Memory B cell (primary cell): ENCODE results near the gene PPIE.
A peak's percentile ranks its signal among the peaks of the same experiment; 100 is the strongest.
"Not testable (repeated sequence)": the region's sequence is repeated elsewhere in the genome, so short reads cannot be mapped to it uniquely, and the experiment has no call there.

ENCODE experiments used
- ATAC-seq: fragments of 150-1000 bp; cut with Tn5 transposase; 2 replicates; pipeline ENCODE4 v1.10.0; 2021; ENCODE audit warnings: low read depth, mild to moderate bottlenecking, moderate library complexity
- DNase-seq, 2 donors: peaks; one replicate each; pipeline ENCODE4 v3.0.0; 2022; ENCODE audit warnings: low spot score in 2 of 2
- H3K27ac Mint-ChIP-seq: one replicate; pipeline ENCODE4 v1.8.0; 2022; ENCODE audit warnings: mild to moderate bottlenecking, moderate library complexity, mixed read lengths
- H3K27me3 Mint-ChIP-seq: one replicate; pipeline ENCODE4 v1.8.0; 2022; ENCODE audit warnings: mixed read lengths
- H3K36me3 Mint-ChIP-seq: one replicate; pipeline ENCODE4 v1.8.0; 2022; ENCODE audit warnings: mild to moderate bottlenecking, mixed read lengths
- H3K4me1 Mint-ChIP-seq: one replicate; pipeline ENCODE4 v1.8.0; 2022; ENCODE audit warnings: mixed read lengths
- H3K4me3 Mint-ChIP-seq: one replicate; pipeline ENCODE4 v1.8.0; 2022; ENCODE audit warnings: mild to moderate bottlenecking, moderate library complexity, mixed read lengths
- H3K9me3 Mint-ChIP-seq: one replicate; pipeline ENCODE4 v1.8.0; 2022; ENCODE audit warnings: mixed read lengths

The PPIE gene

DNA sequence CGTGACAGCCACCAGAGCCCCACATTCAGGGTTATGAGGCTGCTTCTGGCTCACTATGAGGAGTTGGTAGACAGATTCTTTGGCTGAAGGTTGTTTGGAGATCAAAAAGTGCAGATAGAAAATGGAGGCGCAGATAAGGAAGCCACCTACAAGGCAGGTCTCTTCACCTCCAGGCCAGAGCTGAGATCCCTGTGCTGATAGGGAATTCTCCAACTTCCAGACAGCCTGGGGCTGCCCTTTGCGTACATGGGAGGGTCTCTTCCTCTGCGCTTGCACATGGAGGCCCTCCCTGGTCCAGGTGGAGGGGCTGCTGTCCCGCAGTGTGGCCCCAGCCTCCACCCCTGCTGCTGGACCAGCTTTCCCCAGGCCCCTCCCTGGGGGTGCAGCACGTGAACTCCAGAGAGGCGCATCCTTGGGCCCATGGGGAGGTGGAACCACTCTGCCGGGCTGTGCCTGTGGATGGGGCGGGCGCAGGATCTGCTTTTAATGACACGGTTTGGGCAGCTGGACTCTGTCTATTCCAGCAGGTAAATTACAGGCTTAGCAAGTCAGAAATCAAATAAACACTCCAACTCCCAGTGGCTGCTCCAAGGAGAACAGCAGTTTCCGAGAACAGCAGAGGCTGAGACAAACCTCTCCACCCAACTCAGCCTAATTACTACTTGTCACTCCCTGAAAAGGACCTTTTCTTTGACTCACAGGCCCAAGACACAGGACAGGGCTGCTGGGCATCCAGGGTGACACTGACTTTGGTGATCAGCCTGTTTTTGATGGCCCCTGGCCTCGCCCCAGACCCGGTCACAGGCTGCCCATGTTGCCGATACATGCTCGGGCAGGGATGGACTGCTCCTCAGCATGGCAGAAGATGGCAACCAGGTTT, 20.1 kb downstream of the PPIE start:
- Mint-ChIP-seq H3K27ac (no peak overlapping the region), H3K36me3 (peaks cover 20% of the 10 kb centered on the region)
- no peak for DNase-seq

DNA sequence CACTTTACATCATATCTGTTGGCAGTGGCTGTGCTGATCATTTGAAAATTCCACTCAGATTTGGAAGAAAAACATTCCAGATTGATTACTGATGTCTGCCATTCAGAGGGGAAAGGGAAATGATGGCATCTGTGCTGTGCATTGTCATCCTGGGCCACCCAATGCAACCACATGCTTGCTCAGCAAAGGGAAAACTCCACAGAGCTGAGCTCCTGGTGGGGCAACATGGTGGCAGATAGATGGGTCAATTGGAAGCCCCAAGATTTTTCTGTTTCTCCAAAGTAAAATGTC, 20.7 kb downstream of the PPIE start:
- ATAC-seq = no peak

More for the DNA sequence above, 20.1 kb downstream of the PPIE start:
- Mint-ChIP-seq H3K9me3 (no peaks in the 10 kb centered on the region), H3K4me1 (no peaks in the 10 kb centered on the region), H3K4me3 (no peak overlapping the region), H3K27me3 (no peaks in the 10 kb centered on the region)
- no peak for ATAC-seq

DNA sequence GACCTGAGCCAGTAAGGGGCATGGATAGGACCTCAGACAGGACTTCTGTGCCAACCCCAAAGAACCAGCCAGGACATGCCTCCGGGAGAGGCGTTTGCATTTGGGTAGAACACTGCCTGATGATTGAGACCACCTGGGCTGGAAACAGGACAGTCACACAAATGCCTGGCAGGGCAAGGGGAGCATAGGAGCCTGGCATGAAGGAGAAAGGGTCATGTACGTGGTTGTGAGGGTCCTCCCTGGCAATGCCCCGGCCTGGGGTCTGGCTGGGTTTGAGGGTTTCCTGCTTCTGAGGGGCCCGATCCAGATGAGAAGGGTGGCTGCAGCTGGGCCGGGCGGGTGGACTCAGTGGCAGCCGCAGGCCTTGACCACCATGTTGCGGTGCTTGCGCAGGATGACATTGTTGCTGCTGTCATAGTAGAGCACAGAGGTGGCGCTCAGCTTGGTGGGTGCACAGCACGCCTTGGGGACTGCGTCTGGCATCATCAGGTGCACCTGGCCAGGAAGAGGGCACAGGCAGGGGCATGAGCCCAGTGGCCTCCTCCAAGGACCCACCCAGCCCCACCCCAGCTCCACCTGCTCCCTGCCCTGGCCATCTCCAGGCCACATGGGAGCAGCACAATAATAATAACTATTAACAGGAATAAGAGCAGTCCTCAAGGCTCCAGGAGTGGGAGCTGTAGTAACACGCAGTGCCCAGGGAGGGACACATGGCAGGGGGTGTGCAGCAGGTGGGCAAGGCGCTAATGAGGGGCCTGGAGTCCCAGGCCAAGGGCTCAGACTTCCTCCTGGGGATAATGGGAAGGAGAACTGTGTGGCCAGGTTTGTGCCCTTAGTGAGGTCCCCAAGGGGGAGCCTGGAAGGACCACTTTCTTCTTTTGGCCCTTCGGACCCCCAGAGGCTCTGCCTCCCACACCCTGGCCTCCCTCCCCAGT, 21.7 kb downstream of the PPIE start:
- Mint-ChIP-seq H3K9me3 (no peaks in the 10 kb centered on the region), H3K36me3 (peaks cover 20% of the 10 kb centered on the region), H3K4me3 (no peak overlapping the region), H3K27ac (no peak overlapping the region), H3K27me3 (no peaks in the 10 kb centered on the region), H3K4me1 (no peaks in the 10 kb centered on the region)
- no peak for ATAC-seq
- no peak for DNase-seq

More for the DNA sequence above, 20.7 kb downstream of the PPIE start:
- H3K36me3 Mint-ChIP-seq = peaks cover 20% of the 10 kb centered on the region
- H3K27ac Mint-ChIP-seq = no peak overlapping the region
- no peaks in the 10 kb centered on the region for H3K9me3 Mint-ChIP-seq
- no peaks in the 10 kb centered on the region for H3K27me3 Mint-ChIP-seq
- no peak overlapping the region for H3K4me3 Mint-ChIP-seq
- DNase-seq = no peak
- no peaks in the 10 kb centered on the region for H3K4me1 Mint-ChIP-seq

GRCh38 chr1:39761016-39761415, 22.3 kb downstream of the PPIE start:
- H3K27ac Mint-ChIP-seq = no peak overlapping the region
- no peaks in the 10 kb centered on the region for H3K4me1 Mint-ChIP-seq
- H3K4me3 Mint-ChIP-seq = no peak overlapping the region
- peaks cover 20% of the 10 kb centered on the region for H3K36me3 Mint-ChIP-seq
- H3K27me3 Mint-ChIP-seq = no peaks in the 10 kb centered on the region
- DNase-seq (no peak), ATAC-seq (no peak)
- H3K9me3 Mint-ChIP-seq = no peaks in the 10 kb centered on the region

- Mint-ChIP-seq H3K4me3 (no peak overlapping the region), H3K27ac (no peak overlapping the region), H3K4me1 (no peaks in the 10 kb centered on the region), H3K36me3 (peaks cover 16% of the 10 kb centered on the region), H3K27me3 (no peaks in the 10 kb centered on the region), H3K9me3 (no peaks in the 10 kb centered on the region)
- ATAC-seq (no peak), DNase-seq (no peak)
Measured at GRCh38 chr1:39761557-39762260, 23.0 kb downstream of the PPIE start.

DNA sequence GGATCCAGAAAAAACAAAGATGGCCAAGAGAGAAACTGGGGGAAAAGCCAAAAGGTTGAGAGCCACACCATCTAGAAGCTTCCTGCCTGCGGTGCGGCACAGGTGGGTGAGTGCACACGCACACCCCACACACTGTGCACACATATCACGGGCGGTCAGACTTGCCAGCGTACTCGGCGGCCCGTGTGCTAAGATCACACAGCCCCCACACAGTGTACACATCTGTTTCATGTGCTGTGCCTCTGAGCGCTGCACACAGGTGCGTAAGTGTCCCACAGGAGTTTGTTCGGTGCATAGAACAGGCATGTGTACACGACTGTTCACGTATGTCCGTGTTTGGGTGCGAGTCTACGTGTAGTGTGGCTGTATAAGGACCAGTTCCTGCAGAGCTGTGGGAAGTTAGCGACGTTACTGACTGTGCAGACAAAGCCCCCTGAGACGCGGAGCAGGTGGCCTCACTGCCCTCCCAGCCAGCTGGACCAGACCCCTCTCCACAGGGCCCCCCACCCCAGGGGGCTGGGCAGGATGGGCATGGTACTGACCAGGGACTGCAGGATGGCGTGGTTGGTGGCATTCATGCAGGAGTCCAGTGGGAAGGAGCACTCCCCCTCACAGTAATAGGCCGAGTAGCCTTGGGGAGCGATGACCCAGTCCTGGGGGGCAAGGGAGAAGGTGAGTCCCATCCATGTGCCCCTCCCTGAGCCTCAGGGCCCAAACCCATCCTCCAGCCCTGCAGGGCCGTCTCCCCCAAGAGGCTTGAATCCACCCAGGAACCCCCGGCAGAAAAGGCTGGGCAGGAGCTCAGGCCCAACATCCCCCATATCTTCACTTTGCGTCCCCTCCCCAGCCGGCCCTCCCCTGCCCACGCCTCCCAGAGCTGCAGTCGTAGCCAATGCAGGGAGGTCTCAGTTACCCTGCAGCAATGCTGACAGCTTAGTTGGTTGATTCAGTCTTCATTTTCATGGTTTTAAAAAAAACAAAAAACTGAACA, 24.2 kb downstream of the PPIE start:
- peaks cover 9% of the 10 kb centered on the region for H3K36me3 Mint-ChIP-seq
- no peak overlapping the region for H3K27ac Mint-ChIP-seq
- no peaks in the 10 kb centered on the region for H3K4me1 Mint-ChIP-seq
- H3K27me3 Mint-ChIP-seq = no peaks in the 10 kb centered on the region
- no peak overlapping the region for H3K4me3 Mint-ChIP-seq
- DNase-seq (no peak), ATAC-seq (no peak)
- H3K9me3 Mint-ChIP-seq = no peaks in the 10 kb centered on the region

- not testable (repeated sequence) for H3K4me1 Mint-ChIP-seq, H3K9me3 Mint-ChIP-seq, DNase-seq, H3K27ac Mint-ChIP-seq, H3K27me3 Mint-ChIP-seq, ATAC-seq, H3K36me3 Mint-ChIP-seq, H3K4me3 Mint-ChIP-seq
Measured at GRCh38 chr1:39763619-39764374, 25.1 kb downstream of the PPIE start.

DNA sequence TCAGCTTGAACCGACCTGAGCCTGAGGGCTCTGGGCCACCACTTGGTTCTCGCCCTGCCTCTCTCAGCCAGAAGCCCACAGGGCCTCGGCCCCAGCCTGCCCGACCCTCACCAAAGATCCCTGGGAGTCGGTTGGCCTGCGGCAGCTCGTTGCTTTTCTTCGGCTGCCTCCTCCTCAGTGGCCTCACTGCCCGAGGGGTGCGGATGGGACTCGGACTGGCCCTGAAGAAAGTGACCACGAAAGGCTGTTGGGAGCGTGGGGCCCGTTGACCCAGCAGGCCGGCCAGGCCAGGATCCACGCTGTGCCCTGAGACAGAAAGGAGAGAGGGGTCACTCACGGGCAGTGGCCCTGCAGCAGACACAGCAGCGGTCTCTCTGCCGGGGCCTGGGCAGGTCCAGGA, 25.8 kb downstream of the PPIE start:
- not testable (repeated sequence) for H3K4me3 Mint-ChIP-seq, H3K27ac Mint-ChIP-seq, H3K36me3 Mint-ChIP-seq, H3K9me3 Mint-ChIP-seq, H3K4me1 Mint-ChIP-seq, ATAC-seq, H3K27me3 Mint-ChIP-seq, DNase-seq

- H3K36me3 Mint-ChIP-seq, H3K9me3 Mint-ChIP-seq, DNase-seq, H3K27ac Mint-ChIP-seq, H3K4me3 Mint-ChIP-seq, H3K27me3 Mint-ChIP-seq, ATAC-seq, H3K4me1 Mint-ChIP-seq: not testable (repeated sequence)
Measured at GRCh38 chr1:39766466-39766865, 27.8 kb downstream of the PPIE start.

GRCh38 chr1:39769502-39769901, 30.8 kb downstream of the PPIE start:
- not testable (repeated sequence) for H3K4me1 Mint-ChIP-seq, DNase-seq, ATAC-seq, H3K4me3 Mint-ChIP-seq, H3K9me3 Mint-ChIP-seq, H3K27me3 Mint-ChIP-seq, H3K36me3 Mint-ChIP-seq, H3K27ac Mint-ChIP-seq

DNA sequence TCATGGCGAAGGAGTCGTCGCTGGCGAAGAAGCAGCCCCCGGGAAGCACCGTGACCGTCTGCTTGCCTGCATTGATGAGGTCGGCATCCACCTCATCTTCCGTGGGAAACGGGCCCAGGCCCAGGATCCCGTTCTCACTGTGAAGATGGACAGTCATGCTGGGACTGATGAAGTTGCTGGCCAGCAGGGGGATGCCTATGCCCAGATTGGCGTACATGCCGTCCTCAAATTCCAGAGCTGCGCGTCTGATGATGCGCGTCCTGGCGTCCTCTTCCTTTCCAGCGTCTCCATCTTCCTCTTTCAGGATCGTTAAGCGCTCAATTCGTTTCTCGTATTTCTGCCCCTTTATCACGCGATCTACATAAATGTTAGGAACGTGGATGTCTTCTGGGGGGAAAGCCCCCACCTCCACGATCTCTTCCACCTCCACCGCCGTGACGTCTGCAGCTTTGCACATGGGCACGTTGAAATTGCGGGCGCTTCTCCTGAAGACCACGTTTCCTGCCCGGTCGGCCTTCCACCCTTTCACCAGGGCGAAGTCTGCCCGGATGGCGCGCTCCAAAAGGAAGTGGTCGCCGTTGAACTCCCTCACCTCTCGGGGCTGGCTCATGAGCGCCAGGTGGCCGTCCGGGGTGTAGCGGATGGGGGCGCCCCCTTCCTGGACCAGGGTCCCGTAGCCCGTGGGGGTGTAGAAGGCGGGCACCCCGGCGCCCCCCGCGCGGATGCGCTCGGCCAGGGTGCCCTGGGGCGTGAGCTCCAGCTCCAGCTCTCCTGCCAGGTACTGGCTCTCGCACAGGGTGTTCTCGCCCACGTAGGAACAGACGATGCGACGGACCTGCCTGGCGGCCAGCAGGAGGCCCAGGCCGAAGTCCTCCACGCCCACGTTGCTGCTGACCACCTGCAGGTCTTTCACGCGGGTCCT, 31.7 kb downstream of the PPIE start:
- H3K4me1 Mint-ChIP-seq, H3K27ac Mint-ChIP-seq, H3K36me3 Mint-ChIP-seq, H3K9me3 Mint-ChIP-seq, H3K27me3 Mint-ChIP-seq: not testable (repeated sequence)
- ATAC-seq (peak; percentile 52), DNase-seq (peak in 1 of 2 donors; percentile 11)
- H3K4me3 Mint-ChIP-seq = peak overlapping the region; percentile 70

DNA sequence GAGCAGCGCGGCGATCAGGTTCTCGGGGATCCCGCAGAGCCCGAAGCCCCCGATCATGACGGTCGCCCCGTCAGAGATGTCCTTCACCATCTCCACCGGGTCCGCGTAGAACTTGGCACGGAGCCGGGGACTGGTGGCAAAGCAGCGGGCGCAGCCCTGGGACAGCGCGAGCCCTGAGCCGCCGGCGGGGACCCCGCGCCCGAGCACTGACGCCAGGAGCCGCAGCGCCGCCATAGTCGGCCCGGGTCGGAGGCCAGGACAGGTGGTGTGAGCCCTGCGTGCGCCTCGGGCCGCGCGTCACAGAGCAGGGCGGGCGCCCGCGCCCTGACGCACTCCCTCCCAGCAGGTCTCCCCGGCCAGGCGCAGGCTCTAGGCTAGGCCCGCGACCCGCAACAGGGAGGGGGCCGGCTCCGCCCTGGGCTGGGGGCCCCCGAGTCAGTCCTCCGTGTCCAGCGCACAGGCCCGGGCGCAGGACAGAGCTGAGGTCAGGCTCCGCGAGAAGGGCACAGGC, 32.4 kb downstream of the PPIE start, which contains the start of gene OXCT2:
Gene OXCT2, minus strand, starts transcription at position 327 of the 511 bp plus-strand sequence. Its CDS starts 93 bp downstream, at position 234.
- not testable (repeated sequence) for H3K27ac Mint-ChIP-seq, H3K27me3 Mint-ChIP-seq, H3K36me3 Mint-ChIP-seq, H3K4me1 Mint-ChIP-seq, DNase-seq, H3K9me3 Mint-ChIP-seq
- H3K4me3 Mint-ChIP-seq = peak within 1 kb of the TSS; percentile 70
- ATAC-seq = peak; percentile 74
